ENCODE results near the gene TMPRSS5.

TMPRSS5 gene

GRCh38 chr11:113647856-113648255, 58.3 kb downstream of the TMPRSS5 start:
- no peak for TF ChIP-seq CTCF (IDR thresholded peaks at IDR 0.05; ENCODE audit: low read depth, low read length)
- in situ Hi-C loops (cut with HindIII; ENCODE audit: low sequenced_read_pairs), result no loop called here
- DNase-seq (ENCODE audit: low read depth, low spot score), result no peak
- H3K4me3 ChIP-seq (ENCODE audit: low read depth, low read length), result no peak overlapping the region

- in situ Hi-C loops (cut with HindIII; ENCODE audit: low sequenced_read_pairs), result no loop called here
- TF ChIP-seq CTCF (IDR thresholded peaks at IDR 0.05; ENCODE audit: low read depth, low read length), result no peak
- DNase-seq (ENCODE audit: low read depth, low spot score), result no peak
- H3K4me3 ChIP-seq (ENCODE audit: low read depth, low read length), result no peak overlapping the region
Observed at GRCh38 chr11:113647108-113647507, 59.0 kb downstream of the TMPRSS5 start.

GRCh38 chr11:113645593-113646349, 60.3 kb downstream of the TMPRSS5 start:
- H3K4me3 ChIP-seq (ENCODE audit: low read depth, low read length), result no peak overlapping the region
- TF ChIP-seq CTCF (IDR thresholded peaks at IDR 0.05; ENCODE audit: low read depth, low read length), result no peak
- in situ Hi-C loops (cut with HindIII; ENCODE audit: low sequenced_read_pairs), result no loop called here
- no peak for DNase-seq (ENCODE audit: low read depth, low spot score)

- no peak overlapping the region for H3K4me3 ChIP-seq (ENCODE audit: low read depth, low read length)
- in situ Hi-C loops (cut with HindIII; ENCODE audit: low sequenced_read_pairs), result no loop called here
- TF ChIP-seq CTCF (IDR thresholded peaks at IDR 0.05; ENCODE audit: low read depth, low read length), result no peak
- no peak for DNase-seq (ENCODE audit: low read depth, low spot score)
Observed at GRCh38 chr11:113644605-113645004, 61.5 kb downstream of the TMPRSS5 start.

DNA sequence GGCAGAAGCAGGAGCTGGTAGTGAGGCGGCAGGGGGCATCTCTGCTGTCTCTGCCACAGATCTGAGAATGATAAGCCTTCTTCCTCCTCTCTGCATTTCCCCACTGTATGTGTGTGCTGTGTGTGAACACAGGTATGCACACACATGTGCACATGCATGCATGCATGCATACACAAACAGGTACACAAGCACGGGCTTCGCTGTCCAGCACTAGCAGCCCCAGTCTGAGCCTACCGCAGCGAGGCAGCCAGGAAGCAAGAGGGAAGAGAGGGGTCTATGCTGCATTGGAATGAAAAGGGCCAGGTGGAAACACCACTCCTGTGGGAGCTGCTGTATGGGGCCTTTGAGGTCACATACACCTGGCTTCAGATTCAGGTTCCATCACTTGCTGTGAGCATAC, 62.4 kb downstream of the TMPRSS5 start:
- in situ Hi-C loops (cut with HindIII; ENCODE audit: low sequenced_read_pairs), result no loop called here
- DNase-seq (ENCODE audit: low read depth, low spot score), result no peak
- no peak for TF ChIP-seq CTCF (IDR thresholded peaks at IDR 0.05; ENCODE audit: low read depth, low read length)
- no peak overlapping the region for H3K4me3 ChIP-seq (ENCODE audit: low read depth, low read length)

GRCh38 chr11:113643006-113643585, 63.0 kb downstream of the TMPRSS5 start:
- in situ Hi-C loops (cut with HindIII; ENCODE audit: low sequenced_read_pairs), result no loop called here
- no peak overlapping the region for H3K4me3 ChIP-seq (ENCODE audit: low read depth, low read length)
- TF ChIP-seq CTCF (IDR thresholded peaks at IDR 0.05; ENCODE audit: low read depth, low read length), result no peak
- DNase-seq (ENCODE audit: low read depth, low spot score), result no peak
